BJ (cell line): ENCODE results near the gene LRMDA. TPM values are rescaled to one million over a fixed set of nuclear protein-coding genes. Genes with fewer than 3 reads are reported as not detected.

Experiments
- CTCF ChIA-PET: fragments of 350-600 bp; formaldehyde crosslinking; extraction: SDS; loops from one replicate; lab custom pipeline; 2021; ENCODE audit warnings: antibody characterized with exemption, inconsistent platforms; lab: Yijun Ruan, JAX
- POLR2A ChIA-PET: fragments of 300-600 bp; sonication (Branson Sonifier 250); formaldehyde crosslinking; extraction: SDS; loops from one replicate; lab custom pipeline; 2021; ENCODE audit warnings: antibody characterized with exemption; lab: Charles Lee
- DNase-seq: peaks from one replicate; pipeline ENCODE4 v3.0.0-alpha.2; 2011; ENCODE audit warnings: low read depth
- H3K27me3 ChIP-seq: 2 replicates; pipeline ENCODE4 v1.6.0; 2011; ENCODE audit warnings: low read length; ENCODE audit not compliant: control insufficient read depth, insufficient read depth
- H3K36me3 ChIP-seq: 2 replicates; pipeline ENCODE4 v1.5.1; 2011; ENCODE audit warnings: low read length; ENCODE audit not compliant: control insufficient read depth, insufficient read depth
- H3K4me3 ChIP-seq: 2 replicates; pipeline ENCODE4 v1.5.1; 2011; ENCODE audit warnings: low read depth, mild to moderate bottlenecking, control low read depth, low read length
- CTCF ChIP-seq: IDR thresholded peaks from 2 replicates; pipeline ENCODE4 v1.5.1; 2011; ENCODE audit warnings: low read depth, mild to moderate bottlenecking, control low read depth, inconsistent platforms, low read length, moderate library complexity; ENCODE audit not compliant: insufficient read depth
- polyA plus RNA-seq: library from polyadenylated mRNA; depleted of rRNA; stranded (reverse); fragments of >200 nt; gene quantifications from 2 replicates; pipeline ENCODE4 v1.2.3, GENCODE V29; 2011

Gene LRMDA
- polyA plus RNA-seq, 1 experiment: not detected

GRCh38 chr10:75926763-75927162 is 495.3 kb downstream of the LRMDA start:
- no peak for DNase-seq
- POLR2A ChIA-PET: no interaction called here
- CTCF ChIA-PET: no interaction called here

DNA sequence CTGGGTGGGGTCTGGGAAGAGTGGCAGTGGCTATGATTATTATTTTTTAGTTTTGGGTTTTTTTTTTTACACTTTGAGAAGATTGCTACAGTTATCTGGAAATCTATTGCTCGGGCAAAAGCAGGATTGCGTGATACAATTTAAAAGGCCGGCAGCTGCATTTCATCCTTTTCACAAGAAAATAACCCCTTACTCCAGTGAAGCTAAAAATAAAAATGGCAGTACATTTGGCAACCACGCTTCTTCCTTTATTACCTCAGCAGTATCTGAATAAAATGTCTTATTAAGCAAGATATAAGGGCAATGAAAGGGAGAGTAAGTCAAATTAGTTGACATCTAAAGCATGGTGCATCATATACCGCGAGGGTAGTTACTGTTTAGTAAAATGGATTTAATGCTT is 496.8 kb downstream of the LRMDA start:
- DNase-seq: no peak
- H3K27me3 ChIP-seq: no peaks in the 10 kb centered on the region
- CTCF ChIA-PET: no interaction called here
- TF ChIP-seq CTCF: no peak
- no peak overlapping the region for H3K4me3 ChIP-seq
- no peaks in the 10 kb centered on the region for H3K36me3 ChIP-seq
- POLR2A ChIA-PET: no interaction called here

More at GRCh38 chr10:75926763-75927162, 495.3 kb downstream of the LRMDA start:
- Histone ChIP-seq H3K27me3 (no peaks in the 10 kb centered on the region; the same call in 1 of the 2 replicates), H3K36me3 (no peaks in the 10 kb centered on the region), H3K4me3 (no peak overlapping the region)
- no peak for TF ChIP-seq CTCF

- no peaks in the 10 kb centered on the region; the same call in 1 of the 2 replicates for H3K27me3 ChIP-seq
- ChIA-PET POLR2A (no interaction called here), CTCF (interaction anchor here (1.5 kb wide), 1 partner anchor 8 kb away, joined by 3 read pairs; no protein-coding TSS in a partner anchor)
- no peaks in the 10 kb centered on the region for H3K36me3 ChIP-seq
- no peak for TF ChIP-seq CTCF
- no peak for DNase-seq
- H3K4me3 ChIP-seq: no peak overlapping the region
Measured at GRCh38 chr10:75929630-75930161, 498.3 kb downstream of the LRMDA start.

GRCh38 chr10:75932921-75933320 is 501.5 kb downstream of the LRMDA start:
- H3K4me3 ChIP-seq: no peak overlapping the region
- H3K36me3 ChIP-seq: no peaks in the 10 kb centered on the region
- ChIA-PET CTCF (interaction anchor here (1.1 kb wide), 1 partner anchor 27 kb away, joined by 3 read pairs; no protein-coding TSS in a partner anchor), POLR2A (no interaction called here)
- TF ChIP-seq CTCF: no peak
- DNase-seq: no peak
- H3K27me3 ChIP-seq: no peaks in the 10 kb centered on the region; the same call in 1 of the 2 replicates

- no peak for DNase-seq
- no peaks in the 10 kb centered on the region for H3K36me3 ChIP-seq
- ChIA-PET CTCF (no interaction called here), POLR2A (no interaction called here)
- no peak for TF ChIP-seq CTCF
- no peak overlapping the region for H3K4me3 ChIP-seq
- H3K27me3 ChIP-seq: no peaks in the 10 kb centered on the region; the same call in 1 of the 2 replicates
Measured at GRCh38 chr10:75935240-75935639, 503.8 kb downstream of the LRMDA start.
